ENCODE measurements around the gene FKBP2. TPM values are rescaled to one million over a fixed set of nuclear protein-coding genes. Genes with fewer than 3 reads are reported as not detected.
A peak's percentile ranks its signal among the peaks of the same experiment; 100 is the strongest.

Gene FKBP2
- polyA plus RNA-seq, 1 experiment = 29.9 TPM

DNA sequence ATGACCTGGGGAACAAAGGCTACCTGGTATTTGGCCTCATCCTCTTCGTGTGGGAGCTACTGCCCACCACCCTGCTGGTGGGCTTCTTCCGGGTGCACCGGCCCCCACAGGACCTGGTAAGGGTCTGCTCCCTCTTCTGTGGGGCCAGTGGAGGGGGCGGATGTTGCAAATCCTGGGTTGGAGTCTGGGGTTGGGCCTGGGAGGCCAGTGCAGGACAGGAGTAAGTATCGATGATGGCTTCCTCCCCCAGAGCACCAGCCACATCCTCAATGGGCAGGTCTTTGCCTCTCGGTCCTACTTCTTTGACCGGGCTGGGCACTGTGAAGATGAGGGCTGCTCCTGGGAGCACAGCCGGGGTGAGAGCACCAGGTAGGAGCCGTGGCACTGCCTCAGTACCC lies 47.5 kb downstream of the FKBP2 start:
- POLR2A ChIA-PET = no interaction called here
- Histone ChIP-seq H3K27ac (ENCODE audit: low read depth, low read length) (no peak overlapping the region), H3K4me3 (ENCODE audit: low read depth, low read length) (no peak overlapping the region), H3K9me3 (ENCODE audit: control insufficient read depth, insufficient read depth, low read length) (no peaks in the 10 kb centered on the region), H3K27me3 (ENCODE audit: control insufficient read depth, insufficient read depth, low read length) (peaks cover 24% of the 10 kb centered on the region)
- DNase-seq (ENCODE audit: low read depth, low spot score) = no peak
- CTCF ChIA-PET = interaction anchor here (12.0 kb wide), 1 partner anchor 14 kb away, joined by 124 read pairs; the partner anchor contains the start of gene CATSPERZ
- TF ChIP-seq, protein P1, sequence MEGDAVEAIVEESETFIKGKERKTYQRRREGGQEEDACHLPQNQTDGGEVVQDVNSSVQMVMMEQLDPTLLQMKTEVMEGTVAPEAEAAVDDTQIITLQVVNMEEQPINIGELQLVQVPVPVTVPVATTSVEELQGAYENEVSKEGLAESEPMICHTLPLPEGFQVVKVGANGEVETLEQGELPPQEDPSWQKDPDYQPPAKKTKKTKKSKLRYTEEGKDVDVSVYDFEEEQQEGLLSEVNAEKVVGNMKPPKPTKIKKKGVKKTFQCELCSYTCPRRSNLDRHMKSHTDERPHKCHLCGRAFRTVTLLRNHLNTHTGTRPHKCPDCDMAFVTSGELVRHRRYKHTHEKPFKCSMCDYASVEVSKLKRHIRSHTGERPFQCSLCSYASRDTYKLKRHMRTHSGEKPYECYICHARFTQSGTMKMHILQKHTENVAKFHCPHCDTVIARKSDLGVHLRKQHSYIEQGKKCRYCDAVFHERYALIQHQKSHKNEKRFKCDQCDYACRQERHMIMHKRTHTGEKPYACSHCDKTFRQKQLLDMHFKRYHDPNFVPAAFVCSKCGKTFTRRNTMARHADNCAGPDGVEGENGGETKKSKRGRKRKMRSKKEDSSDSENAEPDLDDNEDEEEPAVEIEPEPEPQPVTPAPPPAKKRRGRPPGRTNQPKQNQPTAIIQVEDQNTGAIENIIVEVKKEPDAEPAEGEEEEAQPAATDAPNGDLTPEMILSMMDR (IDR thresholded peaks at IDR 0.05; ENCODE audit: low read depth, low read length) = no peak

DNA sequence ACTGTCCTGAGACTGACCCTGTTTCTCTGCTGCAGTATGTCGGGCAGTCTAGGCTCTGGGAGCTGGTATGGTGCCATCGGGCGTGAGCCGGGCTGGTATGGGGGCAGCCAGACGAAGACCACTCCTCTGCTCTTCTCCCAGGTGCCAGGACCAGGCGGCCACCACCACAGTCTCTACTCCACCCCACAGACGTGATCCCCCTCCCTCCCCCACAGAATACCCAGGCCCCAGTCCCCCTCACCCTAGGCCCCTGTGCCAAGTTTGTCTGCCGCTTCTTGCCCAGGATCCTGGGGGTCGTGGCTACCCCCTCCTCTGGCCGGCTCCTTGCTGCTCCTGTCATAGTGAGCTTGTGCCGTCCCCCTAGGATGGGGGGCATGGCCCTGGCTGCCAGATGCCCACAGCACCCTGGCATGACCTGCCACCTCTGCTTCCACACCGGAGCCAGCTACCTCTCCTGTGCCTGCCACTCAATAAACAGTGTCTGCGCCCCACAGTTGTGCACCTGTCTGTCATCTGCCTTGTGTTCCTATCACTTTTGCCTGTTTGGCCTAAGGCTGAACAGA lies 48.2 kb downstream of the FKBP2 start:
- DNase-seq (ENCODE audit: low read depth, low spot score) = no peak
- Histone ChIP-seq H3K4me3 (ENCODE audit: low read depth, low read length) (no peak overlapping the region), H3K9me3 (ENCODE audit: control insufficient read depth, insufficient read depth, low read length) (no peaks in the 10 kb centered on the region), H3K27me3 (ENCODE audit: control insufficient read depth, insufficient read depth, low read length) (peaks cover 28% of the 10 kb centered on the region), H3K27ac (ENCODE audit: low read depth, low read length) (no peak overlapping the region)
- TF ChIP-seq, protein P1 (IDR thresholded peaks at IDR 0.05; ENCODE audit: low read depth, low read length) = no peak
- CTCF ChIA-PET = interaction anchor here (0.6 to 12.0 kb wide), 2 partner anchors 14 to 37 kb away, joined by 3 to 124 read pairs; partner anchors contain the start of gene CATSPERZ
- POLR2A ChIA-PET = no interaction called here

- TF ChIP-seq, protein P1 (IDR thresholded peaks at IDR 0.05; ENCODE audit: low read depth, low read length) = no peak
- H3K9me3 ChIP-seq (ENCODE audit: control insufficient read depth, insufficient read depth, low read length) = no peaks in the 10 kb centered on the region
- no peak overlapping the region for H3K4me3 ChIP-seq (ENCODE audit: low read depth, low read length)
- H3K27ac ChIP-seq (ENCODE audit: low read depth, low read length) = no peak overlapping the region
- ChIA-PET POLR2A (no interaction called here), CTCF (interaction anchor here (12.0 kb wide), 1 partner anchor 12 kb away, joined by 124 read pairs; the partner anchor contains the start of gene CATSPERZ)
- DNase-seq (ENCODE audit: low read depth, low spot score) = no peak
- H3K27me3 ChIP-seq (ENCODE audit: control insufficient read depth, insufficient read depth, low read length) = peaks cover 41% of the 10 kb centered on the region
These were observed 49.7 kb downstream of the FKBP2 start for GRCh38 chr11:64290352-64291261.

DNA sequence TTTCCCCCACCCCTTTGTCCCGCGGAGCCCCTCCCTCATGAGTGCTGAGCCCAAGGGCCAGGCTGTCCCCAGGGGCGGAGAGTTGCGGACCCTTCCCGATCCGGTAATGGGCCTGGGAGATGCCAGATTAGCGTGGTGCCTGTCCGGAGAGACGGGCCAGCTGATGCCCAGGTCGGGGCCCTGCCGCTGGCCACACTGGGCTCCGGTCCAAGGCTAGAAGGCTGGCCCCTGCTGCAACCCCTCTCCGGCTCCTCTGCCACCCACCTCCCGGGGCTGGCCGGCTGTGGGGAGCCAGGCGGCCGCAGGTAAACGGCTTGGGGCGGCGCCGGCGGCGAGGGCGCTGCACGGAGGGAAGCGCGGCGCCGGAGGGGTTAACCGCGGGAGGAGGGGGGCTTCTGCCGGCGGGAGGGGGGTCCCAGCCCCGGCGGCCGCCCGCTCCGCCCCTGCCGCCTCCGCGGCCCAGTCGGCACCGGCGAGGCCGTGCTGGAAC lies 50.4 kb downstream of the FKBP2 start, which contains the start of gene KCNK4:
Gene KCNK4 (plus strand): TSS at position 41 of the 490 bp plus-strand sequence. CDS start 1,717 bp downstream, outside the sequence.
- TF ChIP-seq, protein P1 (IDR thresholded peaks at IDR 0.05; ENCODE audit: low read depth, low read length) = no peak
- Histone ChIP-seq H3K27ac (ENCODE audit: low read depth, low read length) (no peak within 1 kb of the TSS), H3K4me3 (ENCODE audit: low read depth, low read length) (peak within 1 kb of the TSS; percentile 29; the same call in 1 of the 2 replicates), H3K9me3 (ENCODE audit: control insufficient read depth, insufficient read depth, low read length) (no peaks in the 10 kb centered on the region), H3K27me3 (ENCODE audit: control insufficient read depth, insufficient read depth, low read length) (peaks cover 48% of the 10 kb centered on the region)
- CTCF ChIA-PET = interaction anchor here (12.0 kb wide), 1 partner anchor 11 kb away, joined by 124 read pairs; the partner anchor contains the start of gene CATSPERZ
- no peak for DNase-seq (ENCODE audit: low read depth, low spot score)
- POLR2A ChIA-PET = no interaction called here

Measured in AG04450 (cell line).